NCI-H146 treated with DMSO at 0.1 percent for 48 hours (cell line): ENCODE results near the gene SPTBN4.
"Not testable (repeated sequence)": the region's sequence is repeated elsewhere in the genome, so short reads cannot be mapped to it uniquely, and the experiment has no call there.

ENCODE experiments used
- DNase-seq: peaks from one replicate; lab custom pipeline; 2025; ENCODE audit not compliant: unreplicated experiment; lab: John Stamatoyannopoulos, UW

SPTBN4 gene

GRCh38 chr19:40585241-40585981, 118.6 kb downstream of the SPTBN4 start:
- DNase-seq = no peak

- no peak for DNase-seq
Observed at GRCh38 chr19:40585982-40586422, 119.2 kb downstream of the SPTBN4 start.

- DNase-seq = no peak
Observed at GRCh38 chr19:40586611-40587010, 119.8 kb downstream of the SPTBN4 start.

GRCh38 chr19:40588110-40588854, 121.5 kb downstream of the SPTBN4 start:
- DNase-seq = no peak

- DNase-seq = no peak
Observed at GRCh38 chr19:40588926-40589569, 122.2 kb downstream of the SPTBN4 start.

- no peak for DNase-seq
Observed at GRCh38 chr19:40589591-40590429, 123.0 kb downstream of the SPTBN4 start.

GRCh38 chr19:40590464-40591265, 123.9 kb downstream of the SPTBN4 start:
- no peak for DNase-seq

GRCh38 chr19:40591724-40592123, 124.9 kb downstream of the SPTBN4 start:
- not testable (repeated sequence) for DNase-seq

GRCh38 chr19:40592170-40592569, 125.4 kb downstream of the SPTBN4 start:
- peak; percentile 26 for DNase-seq

- DNase-seq = no peak
Observed at GRCh38 chr19:40594255-40594654, 127.5 kb downstream of the SPTBN4 start.

GRCh38 chr19:40594657-40595091, 127.9 kb downstream of the SPTBN4 start:
- DNase-seq = no peak

GRCh38 chr19:40596608-40597328, 130.0 kb downstream of the SPTBN4 start:
- no peak for DNase-seq

GRCh38 chr19:40597329-40597838, 130.6 kb downstream of the SPTBN4 start:
- DNase-seq = no peak

GRCh38 chr19:40598121-40598917, 131.5 kb downstream of the SPTBN4 start:
- DNase-seq = peak; percentile 59

GRCh38 chr19:40598918-40599307, 132.1 kb downstream of the SPTBN4 start:
- no peak for DNase-seq

- DNase-seq = no peak
Observed at GRCh38 chr19:40599331-40599901, 132.6 kb downstream of the SPTBN4 start.

- no peak for DNase-seq
Observed at GRCh38 chr19:40599902-40600569, 133.2 kb downstream of the SPTBN4 start.
